ENCODE data around the gene CFAP53. TPM values are rescaled to one million over a fixed set of nuclear protein-coding genes. Genes with fewer than 3 reads are reported as not detected.
A peak's percentile ranks its signal among the peaks of the same experiment; 100 is the strongest.
"Not testable (repeated sequence)": the region's sequence is repeated elsewhere in the genome, so short reads cannot be mapped to it uniquely, and the experiment has no call there.

The CFAP53 gene
- total and polyA plus RNA-seq, 2 donors from 2014 or later = 1.3 to 3.9 TPM

- Histone ChIP-seq H3K4me3 (ENCODE audit: low read length in 3 of 3) (no peak overlapping the region), H3K27me3 (ENCODE audit: control insufficient read depth, insufficient read depth, low read length) (no peaks in the 10 kb centered on the region), H3K36me3 (ENCODE audit: control insufficient read depth in 2 of 3, insufficient read depth in 3 of 3, low read length in 3 of 3) (no peaks in the 10 kb centered on the region), H3K9me3 (ENCODE audit: control insufficient read depth in 2 of 3, insufficient read depth in 1 of 3, low read length in 3 of 3) (no peaks in the 10 kb centered on the region), H3K9ac (ENCODE audit: low read length in 3 of 3) (no peak overlapping the region), H3K4me1 (ENCODE audit: control insufficient read depth in 2 of 3, insufficient read depth in 2 of 3, low read depth in 1 of 3, low read length in 3 of 3) (no peaks in the 10 kb centered on the region), H3K27ac (ENCODE audit: low read depth in 2 of 2, low read length in 2 of 2) (no peak overlapping the region)
- DNase-seq (no peak), FAIRE-seq (no peak)
- intact Hi-C loops (cut with DNase I) = no loop called here
- TF ChIP-seq CTCF (IDR thresholded peaks at IDR 0.05; ENCODE audit: borderline replicate concordance, extremely low read depth, insufficient read depth) = no peak
Measured at GRCh38 chr18:50240080-50240563, 26.2 kb downstream of the CFAP53 start.

- TF ChIP-seq CTCF (IDR thresholded peaks at IDR 0.05; ENCODE audit: borderline replicate concordance, extremely low read depth, insufficient read depth) = no peak
- no peak for FAIRE-seq
Measured at GRCh38 chr18:50232419-50232818, 33.9 kb downstream of the CFAP53 start.

GRCh38 chr18:50231621-50232020, 34.7 kb downstream of the CFAP53 start:
- no peak overlapping the region for H3K4me3 ChIP-seq (ENCODE audit: low read length in 3 of 3)
- FAIRE-seq (no peak), DNase-seq (no peak)
- H3K9me3 ChIP-seq (ENCODE audit: control insufficient read depth in 2 of 3, insufficient read depth in 1 of 3, low read length in 3 of 3) = no peaks in the 10 kb centered on the region
- H3K36me3 ChIP-seq (ENCODE audit: control insufficient read depth in 2 of 3, insufficient read depth in 3 of 3, low read length in 3 of 3) = no peaks in the 10 kb centered on the region
- H3K4me1 ChIP-seq (ENCODE audit: control insufficient read depth in 2 of 3, insufficient read depth in 2 of 3, low read depth in 1 of 3, low read length in 3 of 3) = no peaks in the 10 kb centered on the region
- H3K27me3 ChIP-seq (ENCODE audit: control insufficient read depth, insufficient read depth, low read length) = no peaks in the 10 kb centered on the region
- no peak overlapping the region for H3K27ac ChIP-seq (ENCODE audit: low read depth in 2 of 2, low read length in 2 of 2)
- TF ChIP-seq CTCF (IDR thresholded peaks at IDR 0.05; ENCODE audit: borderline replicate concordance, extremely low read depth, insufficient read depth) = no peak
- no peak overlapping the region for H3K9ac ChIP-seq (ENCODE audit: low read length in 3 of 3)
- intact Hi-C loops (cut with DNase I) = no loop called here

More at GRCh38 chr18:50232419-50232818, 33.9 kb downstream of the CFAP53 start:
- Histone ChIP-seq H3K4me1 (ENCODE audit: control insufficient read depth in 2 of 3, insufficient read depth in 2 of 3, low read depth in 1 of 3, low read length in 3 of 3) (no peaks in the 10 kb centered on the region), H3K9me3 (ENCODE audit: control insufficient read depth in 2 of 3, insufficient read depth in 1 of 3, low read length in 3 of 3) (no peaks in the 10 kb centered on the region), H3K9ac (ENCODE audit: low read length in 3 of 3) (no peak overlapping the region), H3K36me3 (ENCODE audit: control insufficient read depth in 2 of 3, insufficient read depth in 3 of 3, low read length in 3 of 3) (no peaks in the 10 kb centered on the region), H3K27me3 (ENCODE audit: control insufficient read depth, insufficient read depth, low read length) (no peaks in the 10 kb centered on the region), H3K27ac (ENCODE audit: low read depth in 2 of 2, low read length in 2 of 2) (no peak overlapping the region), H3K4me3 (ENCODE audit: low read length in 3 of 3) (no peak overlapping the region)
- DNase-seq = peak in 2 of 5 donors; percentile 15 to 25
- intact Hi-C loops (cut with DNase I) = no loop called here

GRCh38 chr18:50220249-50220648, 46.0 kb downstream of the CFAP53 start:
- not testable (repeated sequence) for FAIRE-seq; H3K9ac ChIP-seq (ENCODE audit: low read length in 3 of 3)

More at GRCh38 chr18:50220249-50220648, 46.0 kb downstream of the CFAP53 start:
- H3K36me3 ChIP-seq (ENCODE audit: control insufficient read depth in 2 of 3, insufficient read depth in 3 of 3, low read length in 3 of 3); H3K27ac ChIP-seq (ENCODE audit: low read depth in 2 of 2, low read length in 2 of 2); H3K4me3 ChIP-seq (ENCODE audit: low read length in 3 of 3); intact Hi-C loops (cut with DNase I); H3K27me3 ChIP-seq (ENCODE audit: control insufficient read depth, insufficient read depth, low read length); H3K9me3 ChIP-seq (ENCODE audit: control insufficient read depth in 2 of 3, insufficient read depth in 1 of 3, low read length in 3 of 3); H3K4me1 ChIP-seq (ENCODE audit: control insufficient read depth in 2 of 3, insufficient read depth in 2 of 3, low read depth in 1 of 3, low read length in 3 of 3); DNase-seq: not testable (repeated sequence)

All from kidney (tissue), 14 donors.